Stimulated activated CD4-positive, alpha-beta T cell treated with anti-CD3 and anti-CD28 coated beads, Interleukin-1b, Interleukin-23, amount 100 ng/mL, for 1 hour (primary cell): Measurements from ENCODE around the gene RAB43.
A peak's percentile ranks its signal among the peaks of the same experiment; 100 is the strongest.
"Not testable (repeated sequence)": the region's sequence is repeated elsewhere in the genome, so short reads cannot be mapped to it uniquely, and the experiment has no call there.

Experiments used
- DNase-seq, 2 donors: peaks; one replicate each; pipeline ENCODE4 v3.0.0-alpha.2; 2020; ENCODE audit warnings: low read depth in 2 of 2

Gene RAB43

GRCh38 chr3:129122412-129123011, 908 bp upstream of the RAB43 start:
- DNase-seq: no peak

GRCh38 chr3:129121016-129121791, 400 bp downstream of the RAB43 start:
- DNase-seq: no peak

- peak; percentile 71 to 73 for DNase-seq
These were observed 1.2 kb downstream of the RAB43 start for GRCh38 chr3:129120254-129121004.

- no peak for DNase-seq
These were observed 2.1 kb downstream of the RAB43 start for GRCh38 chr3:129119365-129120100.

- no peak for DNase-seq
These were observed 2.9 kb downstream of the RAB43 start for GRCh38 chr3:129118745-129119144.

- no peak for DNase-seq
These were observed 4.5 kb downstream of the RAB43 start for GRCh38 chr3:129117134-129117533.

- DNase-seq: no peak
These were observed 5.1 kb downstream of the RAB43 start for GRCh38 chr3:129116482-129116946.

- no peak for DNase-seq
These were observed 7.1 kb downstream of the RAB43 start for GRCh38 chr3:129114455-129114854.

GRCh38 chr3:129112308-129113052, 9.1 kb downstream of the RAB43 start:
- no peak for DNase-seq

- DNase-seq: not testable (repeated sequence)
These were observed 10.4 kb downstream of the RAB43 start for GRCh38 chr3:129111076-129111780.

- DNase-seq: no peak
These were observed 13.8 kb downstream of the RAB43 start for GRCh38 chr3:129107793-129108192.

GRCh38 chr3:129106866-129107565, 14.6 kb downstream of the RAB43 start:
- DNase-seq: no peak

GRCh38 chr3:129106320-129106719, 15.3 kb downstream of the RAB43 start:
- DNase-seq: no peak

- no peak for DNase-seq
These were observed 15.7 kb downstream of the RAB43 start for GRCh38 chr3:129105862-129106261.

GRCh38 chr3:129104498-129105079, 17.0 kb downstream of the RAB43 start:
- DNase-seq: no peak

GRCh38 chr3:129104051-129104450, 17.6 kb downstream of the RAB43 start:
- no peak for DNase-seq

GRCh38 chr3:129103296-129103695, 18.3 kb downstream of the RAB43 start:
- no peak for DNase-seq

- DNase-seq: no peak
These were observed 20.1 kb downstream of the RAB43 start for GRCh38 chr3:129101370-129102138.

GRCh38 chr3:129100274-129100673, 21.3 kb downstream of the RAB43 start:
- DNase-seq: no peak
